Measurements from ENCODE around the gene PRDM4.

PRDM4 gene

DNA sequence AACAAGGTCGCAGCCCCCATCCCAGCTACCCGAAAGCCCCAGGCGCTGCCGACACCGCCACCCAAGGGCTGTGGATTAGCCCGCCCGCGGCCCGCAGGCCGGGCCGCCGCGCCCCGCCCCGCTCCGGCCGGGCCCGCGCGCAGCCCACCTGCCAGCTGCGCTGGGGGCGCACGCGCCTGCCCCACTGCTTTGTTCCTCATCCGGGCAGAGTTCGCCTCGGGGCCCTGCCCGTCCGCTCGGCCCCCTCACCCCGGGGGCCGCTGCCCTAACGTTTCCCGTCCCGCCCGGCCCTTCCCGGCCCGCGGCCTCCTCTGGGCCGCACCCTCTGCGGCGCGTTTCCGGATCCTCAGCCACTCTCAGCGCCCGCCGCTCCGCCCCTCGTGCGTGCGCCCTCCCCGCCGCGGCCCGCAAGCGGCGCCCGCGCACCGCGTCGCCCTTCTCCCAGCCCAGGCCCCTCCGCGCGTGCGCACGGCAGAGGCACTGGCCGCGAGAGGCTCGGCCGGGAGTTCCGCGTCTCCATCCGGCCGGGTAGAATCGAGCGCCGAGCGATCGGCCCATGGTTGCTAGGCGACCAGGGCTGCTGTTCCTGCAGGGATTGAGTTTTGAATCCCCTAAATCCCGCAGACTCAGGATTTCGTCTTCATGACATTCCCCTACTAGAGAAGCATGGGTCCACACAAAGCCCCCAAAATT lies at the start of gene PRDM4:
Gene PRDM4 (minus strand): TSS at position 329 of the 693 bp plus-strand sequence. CDS start 622 bp downstream, outside the sequence.
- peak; percentile 92 for DNase-seq

DNA sequence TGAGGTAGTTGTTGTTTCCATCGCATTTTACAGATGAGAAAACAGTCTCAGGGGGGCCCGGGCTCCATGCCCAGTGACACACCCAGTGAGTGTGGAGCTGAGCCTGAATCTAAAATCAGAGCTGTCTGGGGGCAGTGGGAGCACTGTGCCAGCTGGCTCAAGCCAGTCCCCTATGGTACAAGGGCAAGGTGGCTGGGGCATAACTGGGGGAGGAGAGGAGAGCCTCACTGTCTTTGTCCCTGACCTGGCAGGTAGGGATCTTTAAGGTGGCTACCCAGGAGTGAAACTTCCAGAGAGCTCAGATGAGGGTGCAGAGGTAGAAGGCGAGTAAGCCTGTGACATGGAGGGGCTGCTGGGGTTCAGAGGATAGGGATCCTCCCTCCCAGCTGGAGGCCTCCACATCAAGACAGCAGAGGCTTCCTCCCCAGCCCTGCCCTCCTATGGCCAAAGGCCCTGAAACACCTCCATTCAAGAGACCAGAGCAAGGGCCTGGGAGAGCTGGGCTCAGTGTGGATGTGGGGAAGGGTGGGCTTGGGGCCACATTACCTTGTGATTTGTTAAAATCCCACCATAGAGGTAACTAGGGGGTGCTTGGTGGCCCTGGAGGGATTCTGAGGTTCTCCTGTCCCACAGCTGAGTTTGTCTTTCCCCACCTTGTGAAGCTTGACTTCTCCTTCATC lies 46.7 kb upstream of the PRDM4 start:
- DNase-seq: no peak

- no peak for DNase-seq
These were observed 44.7 kb upstream of the PRDM4 start for GRCh38 chr12:107805488-107806180.

GRCh38 chr12:107803092-107803491 lies 42.2 kb upstream of the PRDM4 start:
- DNase-seq: no peak

GRCh38 chr12:107801150-107801549 lies 40.2 kb upstream of the PRDM4 start:
- DNase-seq: no peak

GRCh38 chr12:107798580-107798979 lies 37.6 kb upstream of the PRDM4 start:
- no peak for DNase-seq

DNA sequence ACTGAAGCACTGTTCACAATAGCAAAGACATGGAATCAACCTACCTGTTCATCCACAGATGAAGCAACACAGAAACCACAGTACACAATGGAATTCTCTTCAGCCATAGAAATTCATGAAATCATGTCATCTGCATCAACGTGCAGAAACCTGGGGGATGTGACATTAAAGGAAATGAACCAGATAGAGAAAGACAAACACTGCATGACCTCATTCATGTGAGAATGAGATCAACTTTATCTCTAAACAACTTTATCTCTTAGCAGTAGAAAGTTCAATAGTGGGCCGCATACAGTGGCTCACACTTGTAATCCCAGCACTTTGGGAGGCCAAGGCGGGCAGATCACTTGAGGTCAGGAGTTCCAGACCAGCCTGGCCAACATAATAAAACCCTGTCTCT lies 33.5 kb upstream of the PRDM4 start:
- DNase-seq: no peak

DNA sequence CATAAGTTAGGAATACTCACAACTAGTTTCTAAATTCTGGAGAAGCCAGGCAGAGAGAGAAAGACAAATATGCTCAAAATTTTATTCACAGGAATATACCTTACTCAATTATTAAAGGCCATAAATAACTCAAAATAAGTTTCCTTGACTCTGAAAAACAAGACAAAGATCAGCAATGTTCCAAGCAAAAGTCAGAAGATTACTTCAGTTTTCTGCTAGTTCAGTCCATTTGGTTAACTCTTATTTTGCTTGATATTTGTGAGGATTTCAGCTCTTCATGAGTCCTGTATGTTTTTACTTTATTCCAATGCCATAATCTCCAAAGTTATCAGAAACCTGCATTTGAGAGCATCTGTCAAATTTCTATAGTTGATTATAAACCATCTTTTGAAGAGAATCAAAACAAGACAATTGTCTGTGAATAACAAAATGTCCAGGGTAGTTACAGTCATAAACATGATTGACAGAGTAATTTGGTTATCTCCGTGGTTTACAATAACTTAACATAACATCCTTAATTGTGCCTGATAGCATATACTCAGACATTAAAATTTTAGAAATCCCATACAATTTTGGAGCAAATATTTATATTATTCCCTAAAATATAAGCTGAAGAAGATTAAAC lies 30.6 kb upstream of the PRDM4 start:
- no peak for DNase-seq

GRCh38 chr12:107788690-107789458 lies 27.9 kb upstream of the PRDM4 start:
- no peak for DNase-seq

DNA sequence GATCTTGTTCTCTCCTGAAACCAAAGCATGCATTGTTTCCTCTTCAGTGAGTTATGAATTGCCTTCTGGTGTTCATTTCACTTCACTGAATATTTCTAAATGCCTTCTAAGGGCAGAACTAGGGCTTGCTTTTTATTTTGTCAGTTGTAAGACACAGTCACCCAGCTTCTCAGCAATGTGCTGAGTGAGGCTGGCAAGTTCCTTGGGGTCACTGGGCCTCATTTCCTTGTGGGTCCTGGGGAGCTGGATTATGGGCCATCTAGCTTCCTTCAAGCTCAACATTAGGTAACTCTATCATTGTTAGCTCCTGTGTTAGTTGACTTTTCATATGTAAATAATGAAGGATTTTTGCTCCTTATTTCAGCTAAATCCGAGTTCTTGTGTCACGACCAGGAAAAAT lies 27.3 kb upstream of the PRDM4 start:
- DNase-seq: no peak

- DNase-seq: no peak
These were observed 22.8 kb upstream of the PRDM4 start for GRCh38 chr12:107783406-107784376.

DNA sequence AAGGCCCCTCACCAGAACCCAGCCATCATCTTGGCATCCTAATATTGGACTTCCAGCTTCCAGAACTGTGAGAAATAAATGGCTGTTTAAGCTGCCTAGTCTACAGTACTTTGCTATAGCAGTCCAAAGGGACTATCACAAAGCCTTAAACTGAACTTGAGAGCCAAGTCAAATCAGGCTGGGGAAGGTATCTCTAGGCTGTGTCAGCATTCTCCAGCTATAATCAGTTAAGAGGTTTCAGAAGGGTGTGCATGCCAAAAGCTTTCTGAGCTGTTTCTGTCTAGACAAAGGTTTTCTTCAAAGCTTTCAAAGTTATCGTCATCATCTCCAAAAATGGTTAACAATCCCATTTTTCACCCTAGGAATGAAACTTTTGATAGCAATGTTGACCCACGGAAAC lies 21.1 kb upstream of the PRDM4 start:
- DNase-seq: no peak

DNA sequence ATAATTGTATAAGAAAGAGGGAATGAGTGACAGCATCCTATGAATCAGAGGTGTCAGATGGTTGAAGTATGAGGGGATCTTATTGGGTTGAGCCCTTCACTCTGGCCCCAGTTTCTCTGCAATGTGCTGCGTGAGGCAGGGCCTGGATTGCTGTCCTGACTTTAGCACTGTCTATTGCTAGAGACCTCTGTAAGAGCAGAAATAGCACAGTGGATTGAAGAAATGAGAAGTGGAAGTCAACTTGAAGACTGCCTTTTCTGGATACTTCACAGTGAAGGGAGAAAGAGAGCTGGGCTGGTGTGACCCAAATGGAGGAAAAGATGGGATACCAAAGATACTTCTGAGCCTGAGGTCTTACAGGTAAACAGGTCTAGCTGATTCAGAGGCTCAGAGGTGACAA lies 19.4 kb upstream of the PRDM4 start:
- DNase-seq: no peak

DNA sequence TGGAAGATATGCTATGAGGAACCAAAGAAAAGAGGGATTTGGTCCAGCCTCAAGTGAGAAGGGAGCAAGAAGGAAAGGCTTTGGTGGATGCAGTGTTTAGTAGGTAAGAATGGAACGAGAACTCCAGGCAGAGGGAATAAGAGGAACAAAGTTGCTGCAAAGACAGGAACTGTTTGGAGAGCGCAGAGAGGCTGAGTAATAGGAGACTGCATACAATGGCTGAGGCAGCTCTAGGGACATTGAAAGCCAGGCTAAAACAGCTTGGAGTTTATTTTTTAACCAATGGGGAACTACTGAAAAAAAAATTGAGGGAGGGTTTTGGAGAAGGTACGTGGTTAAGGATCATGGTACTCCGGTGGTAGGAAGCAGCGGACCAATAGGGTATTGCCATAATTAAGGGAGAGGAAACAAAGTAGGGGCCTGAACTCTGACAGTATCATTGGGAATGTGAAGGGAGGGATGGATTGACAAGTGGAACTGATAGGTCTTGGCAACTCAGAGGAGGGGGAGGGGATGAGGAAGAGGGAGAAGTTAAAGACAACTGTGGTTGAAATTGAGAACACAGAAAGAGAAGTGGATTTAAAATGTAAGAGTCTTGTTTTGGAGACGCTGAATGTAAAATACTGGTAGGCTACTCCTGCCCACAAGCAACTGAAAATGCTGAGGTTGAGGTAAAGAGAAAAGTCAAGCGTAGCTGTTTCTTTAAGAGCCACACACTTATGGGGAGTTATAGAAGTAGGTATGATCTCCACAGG lies 18.3 kb upstream of the PRDM4 start:
- no peak for DNase-seq

DNA sequence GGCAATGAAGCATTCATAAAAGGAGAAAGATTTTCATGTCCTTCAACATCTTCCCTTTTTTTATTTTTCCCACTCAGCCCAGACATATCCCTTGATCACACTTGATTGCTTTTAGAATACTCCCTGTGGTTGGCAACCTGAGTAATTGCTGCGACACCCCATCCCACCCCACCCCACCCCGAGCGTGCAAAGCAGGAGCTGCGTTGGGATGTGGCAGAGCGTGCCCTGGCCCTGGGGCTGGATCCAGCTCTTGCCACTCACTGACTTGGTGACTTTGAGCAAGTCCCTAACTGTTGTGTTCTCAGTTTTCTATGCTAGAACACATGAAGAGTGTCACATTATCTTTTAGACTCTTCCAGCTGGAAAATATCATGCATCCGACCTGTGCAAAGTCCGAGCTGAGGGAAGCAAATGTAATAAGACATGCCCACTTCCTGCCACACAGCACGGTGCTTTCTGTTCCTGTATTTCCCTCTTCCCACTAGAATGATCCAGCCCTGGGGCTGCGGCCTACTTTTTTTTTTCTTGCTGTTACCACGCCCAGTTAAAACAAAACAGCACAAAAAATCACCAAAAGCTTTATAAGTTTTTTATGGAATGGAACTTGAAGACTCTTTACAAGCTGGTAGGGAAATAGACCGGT lies 17.6 kb upstream of the PRDM4 start:
- DNase-seq: no peak

- no peak for DNase-seq
These were observed 15.2 kb upstream of the PRDM4 start for GRCh38 chr12:107776171-107776570.

- DNase-seq: no peak
These were observed 14.3 kb upstream of the PRDM4 start for GRCh38 chr12:107775093-107775721.

- DNase-seq: no peak
These were observed 13.6 kb upstream of the PRDM4 start, which contains the start of gene ASCL4 for GRCh38 chr12:107774349-107775029. Gene ASCL4 (plus strand): TSS chr12:107774704. CDS start chr12:107775219, 515 bp downstream.

DNA sequence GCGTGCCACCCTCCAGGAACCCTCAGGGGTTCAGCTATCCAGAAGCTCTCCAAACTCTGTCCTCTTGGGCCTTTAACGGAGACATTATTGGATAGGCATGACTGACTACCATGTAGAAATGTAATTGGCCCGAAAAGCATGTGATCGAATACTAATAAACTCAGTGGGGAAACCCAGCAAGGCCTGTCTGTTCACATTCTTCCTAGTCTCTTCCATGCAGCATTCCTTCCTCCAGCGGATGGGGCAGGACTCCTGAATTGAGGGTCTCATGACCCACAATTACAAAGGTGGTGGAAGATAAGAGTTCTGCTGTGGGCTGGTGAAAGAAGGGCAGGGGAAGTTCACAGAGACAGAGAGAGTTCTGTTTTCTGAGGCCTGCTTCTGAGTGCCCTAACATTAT lies 6.5 kb upstream of the PRDM4 start:
- no peak for DNase-seq

Measured in NCI-H2029 (cell line).